GM19395 (cell line): ENCODE data around the gene MYH7.
"Not testable (repeated sequence)": the region's sequence is repeated elsewhere in the genome, so short reads cannot be mapped to it uniquely, and the experiment has no call there.

Experiments used
- ATAC-seq: cut with Tn5 transposase; IDR thresholded peaks from one replicate; pipeline ENCODE4 v1.9.1; 2021; ENCODE audit warnings: mild to moderate bottlenecking, moderate library complexity; ENCODE audit not compliant: unreplicated experiment

Gene MYH7

DNA sequence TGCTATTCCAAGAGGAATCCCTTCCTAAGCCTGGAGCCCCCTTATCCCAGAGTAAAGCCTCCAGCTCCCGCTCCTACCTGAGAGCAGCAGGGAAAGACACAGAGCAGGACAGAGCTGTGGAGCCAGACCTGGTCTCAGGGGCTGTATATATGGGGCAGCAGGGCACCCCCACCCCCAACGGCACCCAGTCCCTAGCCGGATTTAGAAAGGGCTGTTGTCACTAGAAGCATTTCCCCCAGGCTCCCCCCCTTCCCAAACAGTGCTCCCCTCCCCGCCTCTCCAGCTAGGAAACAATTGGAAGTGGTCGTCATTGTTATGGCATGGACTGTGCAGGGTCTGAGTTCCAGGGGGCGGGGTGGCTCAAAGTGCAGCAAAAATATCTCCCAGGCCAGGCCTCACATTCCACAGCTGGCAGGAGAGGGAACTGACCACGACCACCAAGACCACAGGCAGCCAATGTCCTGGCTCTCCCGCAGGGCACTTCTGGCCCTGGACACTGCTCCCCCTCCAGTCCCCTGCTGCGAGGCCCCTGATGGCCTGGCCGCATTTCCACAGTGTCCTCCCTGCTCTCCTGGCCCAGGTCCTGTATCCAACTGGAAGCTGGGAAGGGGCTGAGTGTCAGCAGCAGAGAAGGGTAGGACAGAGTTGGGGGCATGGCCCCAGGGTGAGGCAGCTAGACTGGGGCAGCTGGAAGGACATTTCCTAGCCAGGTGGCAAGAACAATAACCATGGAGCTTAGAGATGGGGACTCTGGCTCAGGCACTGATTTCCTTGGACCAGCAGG, at the start of gene MYH7:
Gene MYH7, minus strand, starts transcription at position 118 of the 784 bp plus-strand sequence. CDS start 1,928 bp downstream, outside the sequence.
- no peak for ATAC-seq

DNA sequence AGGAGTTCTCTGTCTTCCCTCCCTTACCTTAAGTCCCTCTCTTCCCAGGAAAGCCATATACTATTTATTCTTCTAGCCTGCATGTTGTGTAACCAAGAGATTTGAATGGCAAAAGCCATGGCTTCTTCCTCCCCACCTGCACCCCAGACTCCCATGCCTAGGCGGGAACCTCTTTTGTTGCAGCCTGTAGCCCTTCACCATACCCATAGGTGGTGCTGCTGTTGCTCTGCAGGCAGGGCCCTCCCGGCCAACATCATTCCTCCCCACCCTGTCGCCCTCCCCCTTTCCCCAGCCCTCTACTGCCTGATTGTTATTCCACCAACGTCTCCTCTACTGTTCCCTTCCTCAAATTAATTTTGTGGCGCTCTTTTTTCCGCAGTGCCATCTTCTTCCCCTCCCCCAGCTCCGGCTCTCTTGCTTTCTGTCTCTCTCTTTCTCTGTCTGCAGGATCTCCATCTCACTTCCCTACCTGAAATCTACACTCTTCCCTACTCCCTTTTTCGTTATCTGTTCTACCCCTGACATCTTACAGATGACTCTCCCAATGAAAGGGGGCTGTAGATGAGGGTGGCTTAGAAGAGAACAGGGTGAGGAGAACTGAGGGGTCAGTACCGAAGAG, 47.9 kb upstream of the MYH7 start:
- no peak for ATAC-seq

GRCh38 chr14:23482823-23483148, 47.3 kb upstream of the MYH7 start:
- ATAC-seq, result no peak

- ATAC-seq, result no peak
Observed at GRCh38 chr14:23481979-23482822, 46.7 kb upstream of the MYH7 start.

GRCh38 chr14:23481362-23481970, 46.0 kb upstream of the MYH7 start:
- no peak for ATAC-seq

GRCh38 chr14:23478109-23478759, 42.8 kb upstream of the MYH7 start:
- ATAC-seq, result no peak

DNA sequence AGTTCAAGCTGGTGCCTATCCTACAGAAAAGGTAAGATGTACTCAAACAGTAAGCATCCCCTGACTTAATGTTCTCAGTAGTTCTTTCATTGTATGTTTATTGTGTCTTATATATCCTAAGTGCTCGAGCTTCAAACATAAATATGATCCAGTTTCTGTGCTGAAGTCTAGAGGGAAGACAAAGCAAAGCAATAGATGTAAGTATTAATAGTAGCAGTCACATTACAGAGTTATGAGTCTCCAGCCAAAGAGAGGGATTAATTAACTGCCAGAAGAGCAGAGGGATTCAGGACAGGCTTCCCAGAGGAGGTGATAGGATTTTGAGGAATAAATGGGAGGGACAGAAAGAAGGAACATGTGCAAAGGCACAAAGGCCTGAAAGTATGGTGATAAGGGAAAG, 35.5 kb upstream of the MYH7 start:
- ATAC-seq, result no peak

DNA sequence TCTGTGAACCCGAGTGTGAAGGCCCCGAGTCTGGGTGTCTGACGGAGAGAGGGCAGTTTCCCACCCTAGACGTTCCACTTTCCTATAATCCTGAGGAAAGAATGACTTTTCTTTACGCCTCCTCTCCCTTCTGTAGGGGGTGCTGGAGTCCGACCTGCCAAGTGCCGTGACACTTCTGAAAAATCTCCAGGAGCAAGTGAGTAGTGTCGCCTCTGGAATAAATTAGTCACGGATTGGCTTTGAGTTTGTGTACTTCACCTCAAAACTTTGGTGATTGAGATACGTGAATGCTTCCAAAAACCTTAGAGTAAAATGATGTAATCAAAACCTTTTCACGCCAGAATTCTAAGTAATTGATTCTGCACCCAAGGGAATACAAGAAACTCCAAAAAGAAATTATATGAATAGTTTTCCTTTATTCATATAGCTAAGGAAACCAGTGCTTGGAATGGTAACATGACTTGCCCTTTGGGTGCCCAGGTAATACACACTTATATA, 34.5 kb upstream of the MYH7 start:
- ATAC-seq, result peak; percentile 18

DNA sequence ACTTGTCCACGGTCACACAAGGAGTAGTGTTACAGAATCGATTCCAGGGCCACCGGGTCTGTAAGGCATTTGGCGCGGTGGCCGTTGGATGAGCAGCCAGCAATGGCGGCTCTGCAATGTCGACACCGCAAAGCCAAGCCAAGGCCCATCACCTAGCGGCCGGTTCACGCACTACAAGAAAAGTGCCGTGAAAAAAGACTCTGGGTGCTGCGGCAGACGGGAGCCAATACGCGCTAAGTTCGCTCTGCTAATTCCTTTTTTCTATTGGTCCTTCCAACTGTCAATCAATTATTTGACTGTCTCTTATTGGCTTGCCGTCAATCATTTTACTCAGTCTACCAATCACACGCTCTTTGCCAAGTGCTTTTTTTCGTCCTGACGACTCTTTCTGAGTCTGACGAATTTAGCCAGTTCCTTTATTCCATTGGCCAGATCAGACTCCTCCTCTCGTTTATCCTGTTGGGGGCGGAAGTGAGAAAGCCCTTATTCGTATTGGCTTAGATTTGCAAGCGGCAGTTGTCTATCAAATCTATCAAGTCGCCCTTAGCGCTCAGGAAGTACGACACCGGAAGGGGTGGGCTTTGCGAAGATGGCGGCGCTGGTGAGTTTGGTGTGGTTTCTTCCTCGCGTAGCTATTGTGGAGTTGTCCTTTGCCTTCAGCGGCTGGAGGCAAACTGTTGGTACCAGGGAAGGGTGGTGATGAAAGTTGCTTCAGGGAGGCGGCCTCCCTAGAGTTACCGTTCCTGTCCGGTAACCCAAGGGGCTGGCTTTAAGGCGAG, 33.9 kb upstream of the MYH7 start, which contains the start of gene NGDN:
Gene NGDN, plus strand, starts transcription at position 577 of the 779 bp plus-strand sequence. Its CDS starts 13 bp downstream, at position 590.
- peak; percentile 98 for ATAC-seq

DNA sequence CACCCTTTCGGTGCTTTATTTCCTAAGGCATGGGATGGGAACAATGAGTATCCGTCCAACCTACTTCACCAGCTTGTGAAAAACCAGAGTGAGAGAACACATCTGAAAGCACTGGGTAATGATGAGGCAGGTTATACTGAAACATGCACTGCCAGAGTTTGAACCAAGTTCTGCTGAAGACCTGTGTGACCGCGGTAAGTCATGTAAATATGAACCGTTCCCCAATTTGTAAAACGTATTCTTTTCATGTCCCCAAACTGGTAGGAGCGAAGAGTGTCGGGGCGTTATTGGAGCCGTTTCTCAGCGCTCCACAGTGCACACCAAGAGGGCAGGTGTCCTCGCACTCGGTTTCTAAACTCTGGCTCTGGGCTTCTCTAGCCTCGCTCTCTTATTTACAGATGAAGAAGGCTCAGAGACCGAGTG, 33.3 kb upstream of the MYH7 start:
- peak; percentile 1 for ATAC-seq

- ATAC-seq, result no peak
Observed at GRCh38 chr14:23465261-23465660, 29.8 kb upstream of the MYH7 start.

GRCh38 chr14:23464700-23465099, 29.2 kb upstream of the MYH7 start:
- no peak for ATAC-seq

DNA sequence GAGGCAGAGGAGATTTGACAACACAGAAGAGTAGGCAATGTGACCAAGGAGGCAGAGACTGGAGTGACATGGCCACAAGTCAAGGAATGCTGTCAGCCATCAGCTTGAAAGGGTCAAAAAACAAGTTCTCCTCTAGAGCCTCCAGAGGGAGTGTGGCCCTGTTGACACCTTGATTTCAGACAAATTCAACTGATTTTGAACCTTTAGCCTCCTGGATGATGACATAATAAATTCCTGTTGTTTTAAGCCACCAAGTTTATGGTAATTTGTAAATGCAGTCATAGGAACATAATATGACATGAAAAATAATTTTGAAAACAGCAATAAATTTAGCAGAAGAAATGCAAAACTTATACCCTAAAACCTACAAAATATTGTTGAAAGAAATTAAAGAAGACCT, 25.5 kb upstream of the MYH7 start:
- no peak for ATAC-seq

GRCh38 chr14:23457587-23458445, 22.4 kb upstream of the MYH7 start:
- ATAC-seq, result no peak

DNA sequence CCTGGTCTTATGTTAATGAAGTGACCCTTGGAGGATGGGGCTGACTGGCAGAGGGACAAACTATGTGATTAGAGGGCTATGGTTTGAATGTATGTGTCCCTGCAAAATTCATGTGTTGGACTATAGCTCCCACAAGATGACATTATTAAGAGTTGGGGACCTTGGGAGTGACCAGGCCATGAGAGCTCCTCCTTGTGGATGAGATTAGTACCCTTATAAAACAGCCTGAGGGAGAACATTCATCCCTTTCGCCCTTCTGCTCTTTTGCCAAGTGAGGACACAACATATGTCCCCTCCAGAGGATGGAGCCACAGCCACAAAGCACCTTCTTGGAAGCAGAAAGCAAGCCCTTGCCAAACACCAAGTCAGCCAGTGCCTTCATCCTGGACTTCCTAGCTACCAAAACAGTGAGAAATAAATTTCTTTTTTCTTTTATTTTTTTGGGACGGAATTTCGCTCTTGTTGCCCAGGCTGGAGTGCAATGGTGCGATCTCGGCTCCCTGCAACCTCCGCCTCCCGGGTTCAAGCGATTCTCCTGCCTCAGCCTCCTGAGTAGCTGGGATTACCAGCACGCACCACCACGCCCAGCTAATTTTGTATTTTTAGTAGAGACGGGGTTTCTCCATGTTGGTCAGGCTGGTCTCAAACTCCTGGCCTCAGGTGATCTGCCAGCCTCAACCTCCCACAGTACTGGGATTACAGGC, 21.6 kb upstream of the MYH7 start:
- not testable (repeated sequence) for ATAC-seq

DNA sequence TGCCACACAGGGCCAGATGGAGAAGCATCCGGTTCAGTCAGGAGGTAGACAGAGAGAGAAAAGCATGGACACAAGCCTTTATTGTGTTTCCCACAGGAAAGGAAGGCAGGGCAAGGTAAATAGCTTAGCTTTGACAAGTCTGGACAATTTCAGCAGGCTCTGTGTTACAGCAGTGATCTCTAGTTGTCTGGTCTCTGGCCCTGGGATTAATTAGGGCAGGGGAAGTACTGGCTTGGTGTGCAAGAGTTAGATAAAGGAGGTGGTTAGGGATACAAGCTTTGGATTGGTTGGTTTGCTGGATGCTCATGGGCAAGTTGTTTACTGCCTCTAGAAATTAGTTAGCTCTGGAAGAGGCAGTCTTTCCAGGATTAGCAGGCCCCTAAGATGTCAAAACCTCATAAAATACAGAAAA, 19.0 kb upstream of the MYH7 start:
- ATAC-seq, result no peak

GRCh38 chr14:23452237-23452636, 16.8 kb upstream of the MYH7 start:
- ATAC-seq, result no peak

- ATAC-seq, result no peak
Observed at GRCh38 chr14:23450379-23450778, 14.9 kb upstream of the MYH7 start.
